IMR-90 (cell line): ENCODE results near the gene RBFOX2. TPM values are rescaled to one million over a fixed set of nuclear protein-coding genes. Genes with fewer than 3 reads are reported as not detected.

ENCODE experiments used
- ATAC-seq: fragments of 200-7000 bp; cut with Tn5 transposase; 2 replicates; pipeline ENCODE4 v1.9.1; 2020; ENCODE audit warnings: low read depth, mild to moderate bottlenecking, moderate library complexity
- BruUV-seq: library from RNA; stranded (reverse); fragments of 400-500 nt; replicated peaks from 2 replicates; lab custom pipeline; 2021; lab: Mats Ljungman, UMichigan
- CTCF ChIA-PET: fragments of 300-600 bp; formaldehyde crosslinking; extraction: SDS; loops from one replicate; lab custom pipeline; 2021; ENCODE audit warnings: antibody characterized with exemption; lab: Yijun Ruan, JAX
- POLR2A ChIA-PET: fragments of 300-600 bp; sonication (Branson Sonifier 250); formaldehyde crosslinking; loops from one replicate; lab custom pipeline; 2022; ENCODE audit warnings: antibody characterized with exemption; ENCODE audit not compliant: unreplicated experiment; lab: Charles Lee
- DNase-seq: peaks from one replicate; pipeline ENCODE4 v3.0.0; 2013
- H2AFZ ChIP-seq: replicated peaks from 2 replicates; pipeline ENCODE3; 2013; ENCODE audit warnings: low read length, mild to moderate bottlenecking; ENCODE audit not compliant: poor library complexity
- H2AK5ac ChIP-seq: 2 replicates; pipeline ENCODE4 v1.6.1; 2013; ENCODE audit warnings: low read depth, low read length, inconsistent platforms
- H2AK9ac ChIP-seq: replicated peaks from 2 replicates; pipeline ENCODE3; 2013; ENCODE audit warnings: mild to moderate bottlenecking, low read depth, low read length, moderate library complexity; ENCODE audit not compliant: poor library complexity
- H2BK120ac ChIP-seq: 2 replicates; pipeline ENCODE4 v1.6.1; 2013; ENCODE audit warnings: low read depth, low read length, inconsistent platforms
- H2BK15ac ChIP-seq: 3 replicates; pipeline ENCODE4 v1.6.1; 2013; ENCODE audit warnings: low read depth, low read length, inconsistent platforms
- H2BK20ac ChIP-seq: 2 replicates; pipeline ENCODE4 v1.6.1; 2013; ENCODE audit warnings: low read depth, mild to moderate bottlenecking, inconsistent platforms, low read length, moderate library complexity
- H2BK5ac ChIP-seq: 2 replicates; pipeline ENCODE4 v1.6.1; 2013; ENCODE audit warnings: mild to moderate bottlenecking, low read depth, low read length, inconsistent platforms; ENCODE audit not compliant: poor library complexity, severe bottlenecking
- H3K14ac ChIP-seq: replicated peaks from 2 replicates; pipeline ENCODE4 v1.6.1; 2013; ENCODE audit warnings: low read depth, low read length, inconsistent platforms
- H3K18ac ChIP-seq: 2 replicates; pipeline ENCODE4 v1.6.1; 2013; ENCODE audit warnings: low read depth, low read length, control low read depth
- H3K23ac ChIP-seq: 2 replicates; pipeline ENCODE4 v1.6.1; 2013; ENCODE audit warnings: low read depth, low read length, inconsistent platforms
- H3K27ac ChIP-seq: 2 replicates; pipeline ENCODE4 v1.5.1; 2013; ENCODE audit warnings: mild to moderate bottlenecking, control low read depth, low read length; ENCODE audit not compliant: insufficient read depth
- H3K27me3 ChIP-seq: 2 replicates; pipeline ENCODE4 v1.6.1; 2013; ENCODE audit warnings: low read length; ENCODE audit not compliant: control insufficient read depth, insufficient read depth
- H3K36me3 ChIP-seq: 2 replicates; pipeline ENCODE4 v1.6.1; 2013; ENCODE audit warnings: low read length, mixed read lengths; ENCODE audit not compliant: control insufficient read depth, insufficient read depth
- H3K4ac ChIP-seq: 2 replicates; pipeline ENCODE4 v1.6.1; 2013; ENCODE audit warnings: low read depth, low read length, inconsistent platforms
- H3K4me1 ChIP-seq: 2 replicates; pipeline ENCODE4 v1.6.1; 2013; ENCODE audit warnings: low read length, mixed read lengths; ENCODE audit not compliant: control insufficient read depth, insufficient read depth
- H3K4me2 ChIP-seq: 2 replicates; pipeline ENCODE4 v1.6.1; 2013; ENCODE audit warnings: low read depth, mild to moderate bottlenecking, control low read depth, low read length, moderate library complexity
- H3K4me3 ChIP-seq: 2 replicates; pipeline ENCODE4 v1.5.1; 2013; ENCODE audit warnings: low read depth, mild to moderate bottlenecking, control low read depth, low read length, moderate library complexity; ENCODE audit not compliant: insufficient read depth
- H3K56ac ChIP-seq: 2 replicates; pipeline ENCODE4 v1.6.1; 2013; ENCODE audit warnings: low read length, inconsistent platforms; ENCODE audit not compliant: insufficient read depth; ENCODE audit errors: extremely low read depth
- H3K79me1 ChIP-seq, 2 experiments: 2 replicates each; pipeline ENCODE4 v1.6.1; 2013; ENCODE audit warnings: low read length in 2 of 2, inconsistent platforms in 1 of 2, low read depth in 1 of 2
- H3K9ac ChIP-seq: 2 replicates; pipeline ENCODE4 v1.6.1; 2013; ENCODE audit warnings: low read depth, low read length, control low read depth
- H3K9me1 ChIP-seq: 2 replicates; pipeline ENCODE4 v1.6.1; 2013; ENCODE audit warnings: low read length, inconsistent platforms; ENCODE audit not compliant: insufficient read depth
- H3K9me3 ChIP-seq: 2 replicates; pipeline ENCODE4 v1.6.1; 2013; ENCODE audit warnings: low read length; ENCODE audit not compliant: control insufficient read depth, insufficient read depth
- H4K20me1 ChIP-seq: 2 replicates; pipeline ENCODE4 v1.6.1; 2013; ENCODE audit warnings: low read length, inconsistent platforms; ENCODE audit not compliant: insufficient read depth
- H4K5ac ChIP-seq: 2 replicates; pipeline ENCODE4 v1.6.1; 2013; ENCODE audit warnings: mild to moderate bottlenecking, low read depth, low read length, control low read depth
- H4K8ac ChIP-seq, 2 experiments: 2 replicates each; pipeline ENCODE4 v1.6.1; 2013; ENCODE audit warnings: low read depth in 2 of 2, low read length in 2 of 2, control low read depth in 1 of 2, inconsistent platforms in 1 of 2
- H4K91ac ChIP-seq: 2 replicates; pipeline ENCODE4 v1.6.1; 2013; ENCODE audit warnings: low read depth, low read length, inconsistent platforms; ENCODE audit not compliant: insufficient read depth
- BHLHE40 ChIP-seq: fragments of 150-350 bp; IDR thresholded peaks from 2 replicates; pipeline ENCODE4 v1.6.1; 2016; ENCODE audit warnings: mild to moderate bottlenecking, low read depth, low read length
- CEBPB ChIP-seq: IDR thresholded peaks from 2 replicates; pipeline ENCODE4 v1.6.1; 2012; ENCODE audit warnings: low read depth, low read length, improper control_type of control experiment
- CHD1 ChIP-seq: IDR thresholded peaks from 2 replicates; pipeline ENCODE4 v1.6.1; 2012; ENCODE audit warnings: low read depth, low read length, improper control_type of control experiment
- FOS ChIP-seq: fragments of 150-350 bp; IDR thresholded peaks from 2 replicates; pipeline ENCODE4 v1.6.1; 2016; ENCODE audit warnings: low read depth, low read length
- MAFK ChIP-seq: IDR thresholded peaks from 2 replicates; pipeline ENCODE4 v1.6.1; 2012; ENCODE audit warnings: low read depth, low read length, improper control_type of control experiment
- MAZ ChIP-seq: IDR thresholded peaks from 2 replicates; pipeline ENCODE4 v1.6.1; 2012; ENCODE audit warnings: low read depth, mild to moderate bottlenecking, low read length, improper control_type of control experiment, moderate library complexity, borderline replicate concordance
- MXI1 ChIP-seq: IDR thresholded peaks from 2 replicates; pipeline ENCODE4 v1.6.1; 2012; ENCODE audit warnings: low read depth, mild to moderate bottlenecking, low read length, moderate library complexity, borderline replicate concordance
- NFE2L2 ChIP-seq: fragments of 150-350 bp; IDR thresholded peaks from 2 replicates; pipeline ENCODE4 v1.6.1; 2016; ENCODE audit warnings: low read depth, mild to moderate bottlenecking, low read length
- POLR2A ChIP-seq: IDR thresholded peaks from 2 replicates; pipeline ENCODE4 v1.6.1; 2012; ENCODE audit warnings: mild to moderate bottlenecking, low read depth, low read length
- RAD21 ChIP-seq: IDR thresholded peaks from 2 replicates; pipeline ENCODE4 v1.6.1; 2012; ENCODE audit warnings: low read length, improper control_type of control experiment
- RCOR1 ChIP-seq: IDR thresholded peaks from 2 replicates; pipeline ENCODE4 v1.6.1; 2012; ENCODE audit warnings: mild to moderate bottlenecking, low read length, improper control_type of control experiment; ENCODE audit not compliant: insufficient replicate concordance
- RFX5 ChIP-seq: IDR thresholded peaks from 2 replicates; pipeline ENCODE4 v1.8.0; 2012; ENCODE audit warnings: low read depth, mild to moderate bottlenecking, low read length, moderate library complexity
- SMC3 ChIP-seq: fragments of 150-350 bp; IDR thresholded peaks from 2 replicates; pipeline ENCODE4 v1.6.1; 2016; ENCODE audit warnings: low read depth, mild to moderate bottlenecking, antibody characterized with exemption, low read length, moderate library complexity
- WGBS, 2 experiments: methylation state at CpG; one replicate each; pipeline versions ENCODE4 v1.1.5 to v1.1.7; 2013; ENCODE audit warnings: missing lambda C conversion rate in 2 of 2; ENCODE audit not compliant: insufficient read length in 1 of 2; ENCODE audit errors: extremely low coverage in 2 of 2; 5-methylcytosine and 5-hydroxymethylcytosine counted together
- dilution Hi-C: fragments of 300-500 bp; cut with HindIII; formaldehyde crosslinking; loops from one replicate; pipeline ENCODE4 v1.14.3; 2018; ENCODE audit warnings: low sequenced_read_pairs; ENCODE audit not compliant: unreplicated experiment
- in situ Hi-C: fragments of 300-500 bp; cut with MboI; formaldehyde crosslinking; loops from 3 replicates; pipeline ENCODE4 v1.14.3; 2019; ENCODE audit warnings: low sequenced_read_pairs, inconsistent platforms, mixed read lengths
- intact Hi-C: fragments of 100-400 bp; cut with micrococcal nuclease; formaldehyde crosslinking; loops from 2 replicates; pipeline ENCODE4 v1.10.0; 2022
- polyA plus RNA-seq, 3 experiments: library from polyadenylated mRNA; depleted of rRNA; stranded (reverse); fragments of >200 nt; gene quantifications; 2 replicates each; pipeline ENCODE4 v1.2.3, GENCODE V29; 2012; ENCODE audit warnings: low replicate concordance in 1 of 3
- total RNA-seq: library from RNA; depleted of rRNA; stranded (reverse); fragments of >200 nt; gene quantifications from 2 replicates; pipeline ENCODE4 v1.2.3, GENCODE V29; 2012
- TF ChIP-seq, protein P1 (sequence below): conservative IDR thresholded peaks from 2 replicates; pipeline ENCODE4 v1.5.1; 2012; ENCODE audit warnings: mild to moderate bottlenecking, low read depth, low read length, improper control_type of control experiment
- TF ChIP-seq, protein P2 (sequence below): fragments of 150-350 bp; IDR thresholded peaks from 2 replicates; pipeline ENCODE4 v1.6.1; 2016; ENCODE audit warnings: low read depth, mild to moderate bottlenecking, low read length, moderate library complexity, borderline replicate concordance
- TF ChIP-seq, protein P3 (sequence below): fragments of 150-350 bp; IDR thresholded peaks from 2 replicates; pipeline ENCODE4 v1.6.1; 2017; ENCODE audit warnings: mild to moderate bottlenecking, antibody characterized with exemption, low read length, low read depth

The RBFOX2 gene
- total and polyA plus RNA-seq, 2 of the 4 experiments (the other 2 are of a cell fraction): 146 to 178 TPM

DNA sequence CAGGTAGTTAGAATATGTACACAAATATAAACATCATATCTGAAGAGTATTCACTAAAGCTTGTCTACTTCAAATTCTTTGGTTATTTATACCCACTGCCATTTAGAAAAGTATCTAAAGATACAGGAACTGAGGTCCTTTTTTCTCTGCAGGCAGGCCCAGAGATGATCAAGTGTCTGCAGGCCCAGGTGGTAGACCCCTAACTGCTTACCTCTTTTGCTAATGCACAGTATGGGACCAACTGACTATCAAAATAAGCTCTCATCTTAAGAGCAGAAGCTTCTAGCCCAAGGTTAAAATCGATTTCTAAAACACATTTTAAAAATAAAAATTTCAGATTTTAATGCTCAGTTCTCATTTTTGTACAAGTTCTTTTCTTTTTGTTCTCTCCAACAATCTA is 229.5 kb downstream of the RBFOX2 start:
- in situ Hi-C loops: no loop called here
- WGBS, 2 experiments: no CpG with 5 or more reads among the region's 1 CpG
- H3K36me3 ChIP-seq: peaks cover 5% of the 10 kb centered on the region; the same call in 1 of the 2 replicates
- intact Hi-C loops: no loop called here
- ChIA-PET POLR2A (interaction anchor here (0.6 kb wide), 1 partner anchor 197 kb away, joined by 3 read pairs; no protein-coding TSS in a partner anchor), CTCF (interaction anchor here (0.5 kb wide), 1 partner anchor 1526 kb away, joined by 8 read pairs; no protein-coding TSS in a partner anchor)
- DNase-seq: no peak
- no peaks in the 10 kb centered on the region for H3K9me3 ChIP-seq
- no peak for ATAC-seq
- no peak overlapping the region for H4K91ac ChIP-seq
- H2AFZ ChIP-seq: no peak overlapping the region
- no peak overlapping the region for H3K23ac ChIP-seq
- no peak overlapping the region for H2BK120ac ChIP-seq
- H3K4me2 ChIP-seq: no peak overlapping the region
- peaks cover 13% of the 10 kb centered on the region for H3K4me1 ChIP-seq
- H3K79me1 ChIP-seq: peaks cover 20 to 61% of the 10 kb centered on the region in 2 experiments
- no peak overlapping the region for H4K5ac ChIP-seq
- no peak overlapping the region for H3K4ac ChIP-seq
- dilution Hi-C loops: no loop called here
- BruUV-seq: no TSS peak
- H4K20me1 ChIP-seq: peaks cover 59% of the 10 kb centered on the region
- H2BK15ac ChIP-seq: no peak overlapping the region
- no peak overlapping the region for H2AK9ac ChIP-seq
- no peak overlapping the region for H2AK5ac ChIP-seq
- no peak overlapping the region for H3K9ac ChIP-seq
- no peak overlapping the region for H3K14ac ChIP-seq
- H4K8ac ChIP-seq: no peak overlapping the region
- H3K9me1 ChIP-seq: peaks cover 10% of the 10 kb centered on the region
- no peak overlapping the region for H2BK5ac ChIP-seq
- no peak for TF ChIP-seq FOS
- no peak for TF ChIP-seq CEBPB
- no peak for TF ChIP-seq MAZ
- TF ChIP-seq, protein P1, sequence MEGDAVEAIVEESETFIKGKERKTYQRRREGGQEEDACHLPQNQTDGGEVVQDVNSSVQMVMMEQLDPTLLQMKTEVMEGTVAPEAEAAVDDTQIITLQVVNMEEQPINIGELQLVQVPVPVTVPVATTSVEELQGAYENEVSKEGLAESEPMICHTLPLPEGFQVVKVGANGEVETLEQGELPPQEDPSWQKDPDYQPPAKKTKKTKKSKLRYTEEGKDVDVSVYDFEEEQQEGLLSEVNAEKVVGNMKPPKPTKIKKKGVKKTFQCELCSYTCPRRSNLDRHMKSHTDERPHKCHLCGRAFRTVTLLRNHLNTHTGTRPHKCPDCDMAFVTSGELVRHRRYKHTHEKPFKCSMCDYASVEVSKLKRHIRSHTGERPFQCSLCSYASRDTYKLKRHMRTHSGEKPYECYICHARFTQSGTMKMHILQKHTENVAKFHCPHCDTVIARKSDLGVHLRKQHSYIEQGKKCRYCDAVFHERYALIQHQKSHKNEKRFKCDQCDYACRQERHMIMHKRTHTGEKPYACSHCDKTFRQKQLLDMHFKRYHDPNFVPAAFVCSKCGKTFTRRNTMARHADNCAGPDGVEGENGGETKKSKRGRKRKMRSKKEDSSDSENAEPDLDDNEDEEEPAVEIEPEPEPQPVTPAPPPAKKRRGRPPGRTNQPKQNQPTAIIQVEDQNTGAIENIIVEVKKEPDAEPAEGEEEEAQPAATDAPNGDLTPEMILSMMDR: no peak
- TF ChIP-seq RCOR1: no peak
- no peak for TF ChIP-seq CHD1
- no peak for TF ChIP-seq RAD21
- TF ChIP-seq RFX5: no peak
- TF ChIP-seq, protein P2, sequence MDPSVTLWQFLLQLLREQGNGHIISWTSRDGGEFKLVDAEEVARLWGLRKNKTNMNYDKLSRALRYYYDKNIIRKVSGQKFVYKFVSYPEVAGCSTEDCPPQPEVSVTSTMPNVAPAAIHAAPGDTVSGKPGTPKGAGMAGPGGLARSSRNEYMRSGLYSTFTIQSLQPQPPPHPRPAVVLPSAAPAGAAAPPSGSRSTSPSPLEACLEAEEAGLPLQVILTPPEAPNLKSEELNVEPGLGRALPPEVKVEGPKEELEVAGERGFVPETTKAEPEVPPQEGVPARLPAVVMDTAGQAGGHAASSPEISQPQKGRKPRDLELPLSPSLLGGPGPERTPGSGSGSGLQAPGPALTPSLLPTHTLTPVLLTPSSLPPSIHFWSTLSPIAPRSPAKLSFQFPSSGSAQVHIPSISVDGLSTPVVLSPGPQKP: no peak
- no peak for TF ChIP-seq NFE2L2
- TF ChIP-seq, protein P3, sequence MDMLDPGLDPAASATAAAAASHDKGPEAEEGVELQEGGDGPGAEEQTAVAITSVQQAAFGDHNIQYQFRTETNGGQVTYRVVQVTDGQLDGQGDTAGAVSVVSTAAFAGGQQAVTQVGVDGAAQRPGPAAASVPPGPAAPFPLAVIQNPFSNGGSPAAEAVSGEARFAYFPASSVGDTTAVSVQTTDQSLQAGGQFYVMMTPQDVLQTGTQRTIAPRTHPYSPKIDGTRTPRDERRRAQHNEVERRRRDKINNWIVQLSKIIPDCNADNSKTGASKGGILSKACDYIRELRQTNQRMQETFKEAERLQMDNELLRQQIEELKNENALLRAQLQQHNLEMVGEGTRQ: no peak
- no peak for TF ChIP-seq SMC3
- TF ChIP-seq BHLHE40: no peak
- TF ChIP-seq POLR2A: no peak
- TF ChIP-seq MXI1: no peak
- no peak for TF ChIP-seq MAFK
- H3K4me3 ChIP-seq: no peak overlapping the region
- no peaks in the 10 kb centered on the region for H3K27me3 ChIP-seq
- H3K56ac ChIP-seq: no peak overlapping the region
- no peak overlapping the region for H3K18ac ChIP-seq
- H3K27ac ChIP-seq: no peak overlapping the region
- no peak overlapping the region for H2BK20ac ChIP-seq
